SHP77 treated with DMSO at 0.1 percent for 48 hours (cell line): ENCODE results near the gene SF1.

Experiments
- DNase-seq: peaks from one replicate; lab custom pipeline; 2025; lab: John Stamatoyannopoulos, UW

The SF1 gene

GRCh38 chr11:64777449-64778222 is 706 bp downstream of the SF1 start:
- no peak for DNase-seq

- no peak for DNase-seq
Observed at GRCh38 chr11:64776875-64777274, 1.5 kb downstream of the SF1 start.

GRCh38 chr11:64776425-64776824 is 1.9 kb downstream of the SF1 start:
- DNase-seq, result no peak

DNA sequence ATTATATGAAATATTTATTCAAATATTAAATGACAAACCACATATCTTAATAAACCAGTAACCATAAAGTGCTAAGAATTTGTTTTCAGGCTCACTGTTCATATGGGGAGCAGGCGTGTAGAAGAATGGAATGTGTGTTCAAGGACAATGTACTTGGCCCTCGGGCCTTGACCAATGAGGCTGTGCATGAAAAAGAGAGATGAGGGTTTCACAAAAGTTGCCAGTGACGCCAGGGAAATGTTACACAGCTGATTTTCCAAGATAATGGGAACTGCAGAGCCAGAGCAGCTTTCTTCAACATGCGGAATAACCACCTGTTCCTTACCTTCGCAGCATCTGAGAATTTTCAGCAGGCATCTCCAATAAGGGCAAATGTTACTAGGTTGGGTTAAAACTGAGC is 4.2 kb downstream of the SF1 start:
- DNase-seq, result no peak

DNA sequence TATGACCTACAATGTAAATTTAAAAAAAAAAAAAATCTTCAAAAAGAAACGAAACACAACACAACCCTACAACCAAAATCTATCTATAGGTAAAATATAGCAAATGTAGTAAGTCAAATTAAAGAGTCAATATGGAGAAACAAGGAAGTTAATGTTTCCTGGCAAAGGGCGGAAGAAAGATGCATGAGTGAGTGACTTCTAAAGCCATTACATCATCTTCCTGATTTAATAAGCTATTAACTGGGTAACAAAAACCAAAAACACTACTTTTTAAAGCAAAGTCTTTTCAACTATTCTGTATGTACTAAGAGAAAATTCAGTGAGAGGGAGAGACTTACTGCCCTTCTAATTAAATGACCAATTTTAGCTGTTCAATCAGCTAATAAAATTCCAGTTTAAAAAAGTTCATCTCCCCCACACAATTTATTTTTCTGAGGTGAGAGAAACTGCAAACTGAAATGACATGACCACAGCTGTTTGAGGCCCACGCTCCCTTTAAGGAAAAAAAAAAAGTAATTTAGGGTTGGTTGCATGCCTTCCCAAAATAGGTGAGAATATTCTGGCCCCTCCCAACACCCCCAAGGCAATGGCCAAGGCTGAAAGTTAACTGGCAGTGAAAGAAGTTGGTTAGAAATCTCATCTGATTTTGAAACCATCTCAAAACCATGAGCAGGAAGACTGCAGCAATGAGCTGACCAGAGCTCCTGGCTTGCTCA is 5.9 kb downstream of the SF1 start:
- no peak for DNase-seq

DNA sequence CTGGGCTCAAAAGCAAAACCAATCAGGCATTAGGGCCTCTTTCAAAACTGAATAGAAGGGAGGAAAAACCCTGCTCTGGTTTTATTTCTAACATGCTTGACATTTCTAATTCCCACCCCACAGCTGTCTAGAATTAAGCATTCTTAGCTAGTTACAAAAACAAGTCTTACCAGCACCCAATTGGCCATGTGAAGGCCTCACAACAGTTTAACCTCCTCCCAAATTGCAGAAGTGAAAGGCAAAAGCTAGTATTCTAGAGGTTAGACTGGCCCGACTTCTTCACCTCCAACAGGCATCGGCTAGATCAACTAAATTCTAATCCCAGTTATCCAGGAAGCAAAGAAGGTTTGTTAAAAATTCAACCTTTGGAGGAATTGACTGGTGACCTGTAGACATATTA is 6.5 kb downstream of the SF1 start:
- DNase-seq, result no peak

GRCh38 chr11:64770120-64770519 is 8.2 kb downstream of the SF1 start:
- no peak for DNase-seq

GRCh38 chr11:64769283-64769682 is 9.1 kb downstream of the SF1 start:
- no peak for DNase-seq

DNA sequence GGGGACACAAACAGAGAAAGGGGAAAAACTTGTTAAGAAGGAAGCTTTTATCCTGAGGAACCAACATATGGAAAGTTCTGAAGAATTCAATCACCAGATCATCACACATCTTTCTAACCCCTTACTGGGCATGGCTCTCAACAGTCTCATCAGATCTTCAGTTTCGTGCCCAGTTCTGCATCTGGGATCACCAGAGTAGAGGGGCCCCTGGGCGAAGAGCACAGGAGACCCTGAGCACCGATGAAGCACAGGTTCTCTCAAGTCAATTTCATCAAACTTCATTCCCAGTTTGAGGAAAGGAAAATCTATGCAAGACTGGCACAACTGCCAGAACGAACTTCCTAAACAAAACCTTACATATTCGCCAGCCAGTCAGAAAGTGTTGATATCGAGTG is 10.0 kb downstream of the SF1 start:
- DNase-seq, result no peak

DNA sequence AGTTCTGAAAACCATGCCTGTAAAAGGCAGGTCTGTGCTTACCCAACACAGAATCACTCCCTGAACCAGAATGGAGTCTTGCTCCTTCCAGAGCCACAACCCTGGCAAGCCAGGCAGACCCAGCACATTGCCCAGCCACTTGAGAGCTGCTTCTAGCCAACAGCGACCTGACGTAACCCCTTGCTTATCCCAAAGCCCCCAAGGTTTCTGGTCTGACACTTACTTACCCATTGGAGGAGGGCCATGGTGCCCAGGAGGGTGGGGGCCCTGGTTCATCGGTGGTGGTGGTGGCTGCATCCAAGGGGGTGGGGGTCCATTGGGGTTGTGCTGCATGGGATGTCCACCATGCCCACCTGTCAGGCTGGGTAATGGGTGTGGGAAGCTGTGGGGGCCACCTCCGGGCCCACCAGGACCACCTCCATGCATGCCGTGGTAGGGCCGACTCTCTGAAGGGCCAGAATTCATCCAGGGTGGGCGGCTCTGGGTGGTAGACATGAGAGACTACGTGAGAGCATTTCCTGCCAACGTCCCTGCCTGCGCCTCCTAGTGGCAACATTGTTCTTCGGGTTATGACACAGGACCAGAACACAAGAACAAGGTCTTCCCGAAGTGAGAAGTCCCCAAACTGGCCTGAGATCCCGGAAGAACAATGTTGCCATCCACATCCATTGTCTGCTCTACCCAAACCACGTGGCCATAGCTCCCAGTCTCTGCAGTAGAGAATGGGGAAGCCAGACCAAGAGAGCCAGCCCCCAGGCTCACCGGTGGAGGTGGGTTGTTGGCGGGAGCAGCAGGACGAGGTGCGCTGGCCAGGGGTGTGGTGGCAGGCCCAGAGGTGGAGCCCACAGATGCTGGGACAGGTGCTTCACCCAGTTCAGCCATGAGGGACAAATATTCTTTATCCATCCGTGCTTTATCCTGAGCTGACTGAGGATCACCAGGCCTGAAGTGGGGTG is 10.7 kb downstream of the SF1 start:
- DNase-seq, result no peak

DNA sequence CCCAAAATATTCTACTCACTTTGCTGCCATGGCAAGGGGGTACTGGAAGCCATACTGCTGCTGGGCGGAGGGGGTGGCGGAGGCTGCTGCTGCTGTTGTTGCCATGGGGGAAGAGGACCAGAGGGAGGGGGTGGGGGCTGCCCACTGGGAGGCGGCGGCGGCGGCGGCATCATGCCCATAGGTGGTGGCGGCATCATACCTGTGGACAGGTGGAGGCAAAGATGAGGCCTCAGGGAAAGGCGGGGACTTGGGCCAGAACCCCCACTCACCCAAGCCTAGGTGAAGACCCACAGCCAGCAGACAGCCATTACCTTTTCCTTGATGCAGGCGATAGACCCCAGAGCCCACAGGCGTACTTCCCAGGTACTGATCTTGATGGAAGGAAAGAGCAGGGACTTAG is 11.5 kb downstream of the SF1 start:
- no peak for DNase-seq

DNA sequence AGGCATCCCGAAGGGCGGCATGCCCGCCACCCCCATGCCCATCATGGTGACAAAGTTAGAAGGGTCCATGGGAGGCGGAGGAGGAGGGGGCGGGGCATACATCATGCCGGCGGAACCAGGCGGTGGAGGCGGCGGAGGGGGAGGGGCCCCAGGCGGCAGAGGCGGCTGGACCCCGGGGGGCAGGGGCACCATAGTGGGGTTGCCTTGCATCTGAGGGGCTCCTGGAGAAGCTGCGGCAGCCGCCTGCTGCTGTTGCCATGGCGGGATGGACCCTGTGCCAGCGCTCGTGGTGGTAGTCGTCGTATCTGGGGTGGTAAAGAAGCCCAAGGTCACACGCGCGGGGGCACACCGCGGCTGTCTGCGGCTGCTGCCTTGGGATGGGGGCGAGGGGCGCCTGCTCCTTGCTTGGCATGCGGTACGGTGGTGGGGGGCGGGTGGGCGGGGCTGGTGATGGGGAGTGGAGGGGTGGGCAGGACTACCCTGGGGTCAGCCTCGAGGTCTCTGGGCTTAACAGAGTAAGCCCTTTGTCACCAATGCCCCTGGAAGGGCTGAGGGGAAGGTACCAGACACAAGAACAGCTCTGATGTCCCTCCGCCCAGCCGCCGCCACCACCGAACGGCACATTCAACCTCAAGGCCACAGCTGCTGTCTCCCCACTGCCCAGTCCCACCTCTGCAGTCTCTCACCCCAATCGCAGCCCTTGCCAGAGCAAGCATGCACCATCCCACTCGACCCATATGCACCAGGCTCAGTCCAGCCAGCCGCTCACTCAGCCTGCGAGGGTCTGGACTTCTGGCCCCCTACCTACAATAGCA is 12.3 kb downstream of the SF1 start:
- DNase-seq, result no peak

GRCh38 chr11:64765291-64765850 is 13.0 kb downstream of the SF1 start:
- no peak for DNase-seq

DNA sequence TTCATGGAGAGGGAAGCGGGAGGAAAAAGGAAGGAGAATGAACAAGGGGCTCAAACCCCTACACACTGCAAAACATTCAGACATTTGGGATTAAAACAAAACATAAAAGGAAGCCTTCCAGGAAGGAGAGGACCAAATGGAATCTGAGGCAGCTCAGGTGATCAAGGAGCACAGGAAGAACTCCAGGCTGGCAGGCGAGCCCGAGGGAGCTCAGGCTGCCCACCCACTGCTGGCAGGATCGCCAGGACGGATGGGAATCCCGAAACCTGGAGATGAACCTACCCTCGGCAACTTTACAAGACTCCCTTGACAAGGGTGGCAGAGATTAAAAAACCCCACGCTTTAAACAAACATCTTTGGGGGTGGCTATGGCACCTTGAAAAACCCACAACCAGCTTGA is 13.6 kb downstream of the SF1 start:
- DNase-seq, result no peak

GRCh38 chr11:64764040-64764611 is 14.2 kb downstream of the SF1 start:
- DNase-seq, result no peak

- DNase-seq, result no peak
Observed at GRCh38 chr11:64763526-64764039, 14.8 kb downstream of the SF1 start.

DNA sequence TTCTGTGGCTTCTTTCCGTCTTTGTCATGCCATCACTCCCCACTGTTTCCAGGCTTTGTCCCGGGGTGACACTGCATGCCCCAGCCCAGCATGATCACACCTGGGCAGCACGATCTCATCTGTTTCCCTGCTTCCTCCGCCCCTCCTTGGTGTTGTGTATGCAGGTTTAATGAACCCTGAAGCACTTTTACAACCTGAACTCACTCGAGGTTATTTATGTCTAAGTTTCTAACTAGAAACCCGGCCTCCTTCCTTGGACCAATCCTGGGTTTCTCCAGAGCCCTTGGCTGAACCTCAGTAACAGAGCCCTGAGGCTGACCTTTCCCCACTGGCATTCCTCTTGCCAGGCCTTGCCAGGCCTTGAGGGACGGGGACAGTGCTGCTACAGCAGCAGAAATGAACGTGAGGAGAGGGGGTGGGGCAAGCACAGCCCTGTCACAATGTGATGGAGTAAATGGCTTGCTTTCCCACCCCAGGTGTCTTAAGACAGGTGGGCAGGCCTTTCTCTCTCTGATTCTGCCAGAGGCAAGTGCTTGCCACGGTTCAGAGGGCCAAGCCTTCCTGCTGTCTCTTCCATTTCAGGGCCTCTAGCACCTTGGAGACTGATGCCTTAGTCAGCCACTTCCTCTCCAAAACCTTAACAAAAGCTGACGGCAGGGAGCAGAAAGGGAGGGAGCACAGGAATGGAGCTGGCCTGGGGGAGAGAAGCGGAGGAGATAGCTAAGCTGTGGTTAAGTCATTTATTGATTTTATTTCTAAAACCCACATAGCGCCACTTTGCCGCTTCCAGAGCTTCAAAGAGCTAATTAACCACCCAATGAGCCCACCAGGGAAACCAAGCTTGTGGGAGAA is 15.4 kb downstream of the SF1 start:
- no peak for DNase-seq

GRCh38 chr11:64762277-64762673 is 16.1 kb downstream of the SF1 start:
- no peak for DNase-seq

DNA sequence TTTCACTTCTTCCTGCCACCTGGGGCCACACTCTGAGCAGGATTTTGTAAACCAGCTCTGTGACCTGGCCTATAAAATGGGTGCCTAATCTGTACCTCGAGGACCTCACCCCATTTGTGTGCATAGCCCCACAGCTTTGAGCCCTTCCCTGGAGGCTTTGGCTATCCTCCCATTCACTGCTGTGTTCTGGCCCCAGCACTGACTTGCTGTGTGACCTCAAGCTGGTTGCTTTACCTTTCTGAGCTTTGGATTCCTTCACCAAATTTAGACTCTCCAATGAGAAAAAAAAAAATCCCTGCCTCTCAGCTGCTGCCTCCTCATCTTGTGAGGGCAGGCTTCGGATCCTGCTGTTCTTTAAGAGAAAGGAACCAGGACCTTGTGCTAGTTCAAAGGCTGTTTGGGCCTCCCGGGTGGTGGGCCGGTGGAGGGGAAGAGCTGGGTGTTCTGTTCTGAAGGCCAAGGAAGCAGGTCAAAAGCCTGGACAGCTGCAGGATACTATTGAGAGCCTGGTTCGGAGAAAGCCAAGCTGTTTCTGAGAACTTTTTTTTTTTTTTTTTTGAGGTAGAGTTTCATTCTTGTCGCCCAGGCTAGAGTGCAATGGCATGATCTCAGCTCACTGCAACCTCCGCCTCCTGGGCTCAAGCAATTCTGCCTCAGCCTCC is 17.5 kb downstream of the SF1 start:
- no peak for DNase-seq
